Measurements from ENCODE around the gene NUDT4. TPM values are rescaled to one million over a fixed set of nuclear protein-coding genes. Genes with fewer than 3 reads are reported as not detected.

The NUDT4 gene
- total and polyA plus RNA-seq, 2 of the 8 experiments (the other 6 are each of a cell fraction or from before 2014, with no cell fraction given): 17.3 to 71.7 TPM

DNA sequence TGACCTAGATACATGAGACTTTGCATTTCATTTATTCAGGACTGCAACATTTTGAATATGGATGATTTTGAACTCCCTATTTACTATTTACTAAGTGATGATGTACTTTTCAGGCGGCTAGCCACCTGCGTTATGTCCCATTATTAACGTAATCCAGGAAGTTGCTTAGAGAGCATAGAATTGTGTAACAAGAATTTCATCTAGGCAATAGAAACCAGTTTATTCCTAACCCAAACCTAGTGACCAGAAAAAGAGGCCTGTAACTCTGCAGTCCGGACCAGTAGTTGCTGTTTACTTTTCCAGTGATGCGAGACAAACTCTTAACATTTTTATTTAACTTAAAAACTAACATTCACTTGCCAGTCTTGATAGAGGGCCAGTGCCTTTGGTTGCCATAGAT lies 12.3 kb downstream of the NUDT4 start:
- FAIRE-seq: no peak
- TF ChIP-seq EZH2 (IDR thresholded peaks at IDR 0.05; ENCODE audit: low read depth, low read length, severe bottlenecking): no peak
- TF ChIP-seq, protein P1, sequence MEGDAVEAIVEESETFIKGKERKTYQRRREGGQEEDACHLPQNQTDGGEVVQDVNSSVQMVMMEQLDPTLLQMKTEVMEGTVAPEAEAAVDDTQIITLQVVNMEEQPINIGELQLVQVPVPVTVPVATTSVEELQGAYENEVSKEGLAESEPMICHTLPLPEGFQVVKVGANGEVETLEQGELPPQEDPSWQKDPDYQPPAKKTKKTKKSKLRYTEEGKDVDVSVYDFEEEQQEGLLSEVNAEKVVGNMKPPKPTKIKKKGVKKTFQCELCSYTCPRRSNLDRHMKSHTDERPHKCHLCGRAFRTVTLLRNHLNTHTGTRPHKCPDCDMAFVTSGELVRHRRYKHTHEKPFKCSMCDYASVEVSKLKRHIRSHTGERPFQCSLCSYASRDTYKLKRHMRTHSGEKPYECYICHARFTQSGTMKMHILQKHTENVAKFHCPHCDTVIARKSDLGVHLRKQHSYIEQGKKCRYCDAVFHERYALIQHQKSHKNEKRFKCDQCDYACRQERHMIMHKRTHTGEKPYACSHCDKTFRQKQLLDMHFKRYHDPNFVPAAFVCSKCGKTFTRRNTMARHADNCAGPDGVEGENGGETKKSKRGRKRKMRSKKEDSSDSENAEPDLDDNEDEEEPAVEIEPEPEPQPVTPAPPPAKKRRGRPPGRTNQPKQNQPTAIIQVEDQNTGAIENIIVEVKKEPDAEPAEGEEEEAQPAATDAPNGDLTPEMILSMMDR (IDR thresholded peaks at IDR 0.05; ENCODE audit: control extremely low read depth in 1 of 3, insufficient read depth in 1 of 3, low read depth in 1 of 3, low read length in 3 of 3): no peak
- no peak overlapping the region for H3K4me2 ChIP-seq (ENCODE audit: insufficient read depth in 1 of 2, low read depth in 2 of 2, low read length in 2 of 2)
- no peaks in the 10 kb centered on the region for H3K4me1 ChIP-seq (replicated peaks in 1 of 4; ENCODE audit: control insufficient read depth in 3 of 4, insufficient read depth in 4 of 4, low read length in 3 of 4)
- H2BK5ac ChIP-seq (ENCODE audit: low read depth, low read length): no peak overlapping the region
- peaks cover 33 to 75% of the 10 kb centered on the region in 2 experiments for H3K79me2 ChIP-seq (ENCODE audit: control insufficient read depth in 1 of 2, insufficient read depth in 2 of 2, low read length in 2 of 2)
- H2AK5ac ChIP-seq (ENCODE audit: low read depth, low read length): no peak overlapping the region
- ChIA-PET POLR2A (ENCODE audit: partially characterized antibody) (interaction anchor here (1.0 to 1.3 kb wide), 2 partner anchors 9 to 11 kb away, joined by 3 to 4 read pairs; no protein-coding TSS in a partner anchor), CTCF (ENCODE audit: partially characterized antibody) (interaction anchor here (1.0 to 1.2 kb wide), 2 partner anchors 13 to 30 kb away, joined by 3 read pairs; no protein-coding TSS in a partner anchor)
- WGBS, 2 experiments (ENCODE audit: extremely low coverage in 1 of 2, insufficient coverage in 1 of 2, insufficient read length in 1 of 2, insufficient replicate concordance in 2 of 2, low coverage in 1 of 2, low lambda C conversion rate in 2 of 2, missing lambda C conversion rate in 1 of 2): 87% methylated on average over 5 of the region's 5 CpGs; no CpG with 5 or more reads in 1 of the 2 experiments
- no peaks in the 10 kb centered on the region for H3K9me3 ChIP-seq (ENCODE audit: insufficient read depth in 2 of 2, low read depth in 1 of 2, low read length in 1 of 2)
- H4K91ac ChIP-seq (replicated peaks; ENCODE audit: insufficient read length, low read length): no peak overlapping the region
- no peak overlapping the region for H3K4me3 ChIP-seq (ENCODE audit: extremely low read depth in 1 of 4, insufficient read depth in 2 of 4, low read depth in 3 of 4, low read length in 4 of 4)
- H2BK120ac ChIP-seq (replicated peaks; ENCODE audit: low read depth, low read length): no peak overlapping the region
- H3K36me3 ChIP-seq (ENCODE audit: control insufficient read depth in 2 of 4, insufficient read depth in 4 of 4, low read length in 3 of 4): no peaks in the 10 kb centered on the region; a peak in 1 of 8 replicates
- H3K27ac ChIP-seq (ENCODE audit: low read depth, low read length): no peak overlapping the region
- H3K79me1 ChIP-seq (ENCODE audit: low read depth, low read length): 0 out of 2 replicates have a peak, but pooled peaks cover 4% of the 10 kb centered on the region
- peaks cover 3 to 5% of the 10 kb centered on the region in 2 experiments for H4K20me1 ChIP-seq (replicated peaks in 1 of 2; ENCODE audit: control insufficient read depth in 1 of 2, insufficient read depth in 2 of 2, low read length in 2 of 2)
- no peak overlapping the region for H2AFZ ChIP-seq (ENCODE audit: low read length)
- H3K27me3 ChIP-seq (replicated peaks in 1 of 4; ENCODE audit: control insufficient read depth in 3 of 4, extremely low read depth in 1 of 4, insufficient read depth in 3 of 4, low read length in 3 of 4): no peaks in the 10 kb centered on the region
- no peak overlapping the region for H2BK12ac ChIP-seq (ENCODE audit: low read depth, low read length)
- no peak overlapping the region for H3K23ac ChIP-seq (ENCODE audit: insufficient read length)
- no peak overlapping the region for H3K56ac ChIP-seq (replicated peaks; ENCODE audit: insufficient read length, low read depth, low read length)
- no peak overlapping the region for H3K4ac ChIP-seq (replicated peaks; ENCODE audit: insufficient read length, low read depth, low read length)
- no peak overlapping the region for H3K14ac ChIP-seq (ENCODE audit: insufficient read length)
- H4K8ac ChIP-seq (ENCODE audit: extremely low read depth, insufficient read depth, low read length): no peak overlapping the region
- H3K9ac ChIP-seq (replicated peaks in 1 of 4; ENCODE audit: extremely low read depth in 1 of 4, low read depth in 3 of 4, low read length in 3 of 4): no peak overlapping the region
- H2BK20ac ChIP-seq (ENCODE audit: low read length): no peak overlapping the region
- H4K5ac ChIP-seq (ENCODE audit: insufficient read length, low read depth, low read length): no peak overlapping the region
- H2BK15ac ChIP-seq (ENCODE audit: low read length): no peak overlapping the region
- H3K18ac ChIP-seq (ENCODE audit: extremely low read depth, low read length): no peak overlapping the region
- no peaks in the 10 kb centered on the region for H3K23me2 ChIP-seq (ENCODE audit: low read depth, low read length)
- DNase-seq (ENCODE audit: low read depth in 1 of 2, low spot score in 2 of 2): no peak

Measured in H1 (cell line).